HG02678 (cell line): ENCODE results near the gene MBNL1.
A peak's percentile ranks its signal among the peaks of the same experiment; 100 is the strongest.
"Not testable (repeated sequence)": the region's sequence is repeated elsewhere in the genome, so short reads cannot be mapped to it uniquely, and the experiment has no call there.

Experiments used
- ATAC-seq: cut with Tn5 transposase; IDR thresholded peaks from one replicate; pipeline ENCODE4 v1.9.1; 2021; ENCODE audit warnings: mild to moderate bottlenecking, moderate library complexity; ENCODE audit not compliant: unreplicated experiment

Gene MBNL1

DNA sequence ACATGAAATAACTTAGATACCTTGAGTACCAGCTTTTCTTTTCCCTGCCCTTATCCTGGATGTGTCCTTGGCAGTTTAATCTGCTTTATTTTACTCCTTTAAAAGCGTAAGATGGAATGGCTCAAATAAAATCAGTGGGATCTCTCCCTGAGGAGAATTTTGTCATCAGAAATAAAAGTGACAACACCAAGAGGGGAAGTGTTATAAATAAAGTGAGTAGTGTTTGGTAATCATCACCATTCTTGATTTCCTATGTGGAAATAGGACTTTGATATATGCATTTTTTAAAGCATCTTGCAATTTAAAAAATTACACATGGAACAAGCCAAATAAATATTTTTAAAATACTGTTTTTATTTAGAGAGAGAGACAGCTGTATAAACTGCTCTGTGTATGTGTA, 76.5 kb downstream of the MBNL1 start:
- no peak for ATAC-seq

DNA sequence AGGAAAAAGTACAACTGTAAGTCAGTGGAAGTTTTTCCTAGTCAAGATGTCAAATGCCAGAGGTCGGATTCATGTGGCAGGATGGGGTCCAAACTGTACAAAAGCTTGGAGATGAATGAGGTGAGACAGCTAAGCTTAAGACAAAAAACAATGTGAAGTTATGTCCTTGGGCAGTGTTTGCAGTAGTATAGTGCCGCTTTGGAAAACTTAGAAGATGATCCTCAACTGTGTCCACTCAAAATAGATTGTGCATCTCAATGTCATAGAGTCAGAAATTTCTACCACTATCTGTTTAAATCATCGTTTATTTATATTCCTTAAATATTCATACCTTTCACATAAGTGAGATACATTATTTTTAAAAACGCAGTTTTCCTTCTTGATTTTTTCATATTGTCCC, 77.3 kb downstream of the MBNL1 start:
- no peak for ATAC-seq

DNA sequence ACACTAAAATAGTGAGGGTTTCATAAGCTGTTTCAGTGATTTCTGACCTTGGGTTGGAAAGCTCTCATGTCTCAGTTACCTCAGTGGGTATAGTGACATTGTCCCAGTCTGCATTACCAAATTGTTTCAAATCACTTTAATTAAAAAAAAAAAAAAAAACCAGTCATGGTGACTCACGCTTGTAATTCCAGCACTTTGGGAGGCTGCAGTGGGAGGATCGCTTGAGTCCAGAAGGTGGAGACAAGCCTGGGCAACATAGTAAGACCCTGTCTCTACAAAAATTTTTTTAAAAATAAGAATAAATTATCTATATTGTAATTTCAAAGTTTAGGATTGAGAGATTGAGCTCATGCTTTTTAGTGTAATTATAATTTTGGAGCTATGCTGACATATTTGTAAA, 78.0 kb downstream of the MBNL1 start:
- no peak for ATAC-seq

DNA sequence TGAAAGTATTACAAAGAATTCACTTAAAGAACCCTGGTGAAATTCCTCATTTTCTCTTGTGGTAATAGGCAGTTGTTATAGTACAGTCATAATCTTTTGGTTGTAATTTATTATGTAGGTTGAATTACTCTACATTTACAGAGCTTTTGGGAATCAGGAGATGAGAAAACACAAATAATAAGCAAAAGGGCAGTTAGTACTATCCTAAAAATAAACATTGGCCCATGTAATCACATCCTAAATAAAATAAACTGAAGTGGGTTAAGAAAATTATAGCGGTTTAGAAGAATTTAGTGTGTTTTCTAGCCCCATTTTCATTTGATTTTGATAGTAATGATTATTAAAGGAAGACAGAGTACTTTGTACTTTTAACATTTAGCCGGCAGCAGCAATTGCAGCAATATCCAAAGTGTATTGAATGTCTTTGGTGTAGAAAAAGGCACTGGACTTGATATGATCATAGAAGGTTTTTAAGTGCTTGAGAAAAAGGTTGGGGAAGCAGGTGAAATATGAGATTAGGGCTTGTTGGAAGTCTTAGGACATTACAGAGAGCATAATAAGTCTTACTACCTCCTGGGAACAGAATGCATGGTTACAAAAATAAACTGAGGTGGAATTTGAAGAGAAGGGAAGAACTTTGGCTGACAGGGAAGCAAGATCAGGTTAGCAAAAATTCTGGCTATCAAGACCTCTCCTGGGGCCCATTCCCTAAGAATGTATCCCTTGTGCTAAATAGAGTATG, 79.9 kb downstream of the MBNL1 start:
- no peak for ATAC-seq

DNA sequence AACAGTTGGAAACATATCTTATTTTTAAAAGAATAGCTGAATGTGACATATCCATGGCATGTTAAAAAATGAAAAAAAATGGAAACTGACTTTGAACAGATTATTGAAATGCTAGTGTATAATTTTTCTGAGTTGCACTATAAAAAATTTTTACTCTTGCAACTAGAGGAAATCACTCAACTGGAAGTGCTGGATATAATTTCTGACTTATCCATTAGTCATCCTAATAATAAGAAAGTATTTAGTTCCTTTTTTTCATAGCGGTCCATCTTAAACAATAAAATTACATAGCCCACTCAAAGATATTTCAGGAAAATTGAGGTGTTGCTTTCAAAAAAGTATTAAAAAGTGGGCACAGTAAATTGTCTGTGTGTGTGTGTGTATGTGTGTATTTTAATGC, 80.7 kb downstream of the MBNL1 start:
- no peak for ATAC-seq

DNA sequence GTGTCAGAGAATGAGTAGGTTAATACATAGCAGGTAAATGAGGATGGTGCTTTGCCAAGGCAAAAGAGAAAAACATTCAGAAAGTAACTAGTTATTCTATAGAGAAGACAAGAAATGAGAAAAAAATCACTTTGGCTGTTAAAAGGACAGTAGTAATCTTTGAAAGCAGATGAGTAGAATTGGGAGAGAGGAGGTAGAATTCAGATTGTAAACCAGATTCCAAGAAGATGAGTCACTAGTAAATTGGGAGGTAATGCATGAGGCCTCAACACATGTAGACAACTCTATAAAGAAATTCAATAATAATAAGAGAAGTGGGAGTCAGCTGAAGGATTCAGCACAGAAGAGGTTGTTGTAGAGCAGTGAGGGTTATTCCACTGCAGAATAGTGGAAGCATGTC, 81.4 kb downstream of the MBNL1 start:
- ATAC-seq, result no peak

DNA sequence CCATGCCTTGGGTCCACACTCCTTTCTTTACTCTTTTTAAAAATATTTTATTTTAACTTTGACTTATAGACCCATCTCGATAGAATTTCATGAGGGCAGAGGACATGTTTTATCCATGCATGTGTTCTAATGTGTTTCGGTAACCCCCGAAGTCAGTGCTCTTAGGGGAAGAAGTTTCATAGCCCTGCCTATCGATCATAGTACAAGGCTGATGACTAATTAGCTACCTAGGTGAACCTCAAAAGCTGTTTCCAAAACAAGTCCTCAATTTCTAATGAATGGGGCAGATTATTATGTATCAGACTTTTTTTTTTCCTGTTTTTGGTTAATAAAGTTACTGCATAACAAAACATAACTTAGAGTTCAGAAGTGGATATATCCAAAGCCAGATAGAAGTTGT, 82.0 kb downstream of the MBNL1 start:
- ATAC-seq, result no peak

DNA sequence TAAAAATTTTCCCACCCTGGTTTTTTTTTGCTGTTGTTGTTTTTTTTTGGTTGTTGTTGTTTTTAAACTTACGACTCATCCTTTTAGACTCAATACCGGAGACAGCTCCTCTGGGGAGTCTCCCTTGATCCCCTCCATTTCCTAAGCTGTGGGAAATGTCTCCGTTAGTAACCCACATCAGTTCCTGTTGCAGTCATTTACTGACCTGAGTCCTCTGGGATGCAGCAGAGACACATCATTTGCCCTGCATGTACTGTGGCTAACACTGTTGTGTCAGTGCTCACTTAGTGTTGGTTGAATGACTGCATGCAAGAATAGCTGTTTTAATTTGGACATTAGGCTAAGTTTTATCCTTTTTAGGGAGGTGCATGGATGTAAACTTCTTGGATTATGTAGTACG, 83.8 kb downstream of the MBNL1 start:
- no peak for ATAC-seq

DNA sequence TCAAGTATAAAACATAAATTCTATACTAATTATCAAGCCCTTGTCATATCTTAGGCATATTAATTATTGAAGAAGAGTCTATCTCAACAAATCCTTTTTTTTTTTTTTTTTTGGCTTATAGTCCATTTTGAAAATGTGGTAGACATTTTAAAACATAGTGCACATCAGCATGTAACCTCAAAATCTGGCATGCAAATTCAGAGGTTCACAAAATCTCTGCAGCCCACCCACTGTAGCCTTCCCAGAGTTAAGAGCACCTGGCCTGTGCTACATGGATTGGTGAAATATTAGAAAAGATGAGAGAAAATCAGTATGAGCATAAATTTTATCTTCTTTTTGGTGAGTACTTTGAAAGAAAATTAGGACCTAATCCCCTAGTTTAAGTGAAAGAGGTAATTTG, 84.8 kb downstream of the MBNL1 start:
- no peak for ATAC-seq

DNA sequence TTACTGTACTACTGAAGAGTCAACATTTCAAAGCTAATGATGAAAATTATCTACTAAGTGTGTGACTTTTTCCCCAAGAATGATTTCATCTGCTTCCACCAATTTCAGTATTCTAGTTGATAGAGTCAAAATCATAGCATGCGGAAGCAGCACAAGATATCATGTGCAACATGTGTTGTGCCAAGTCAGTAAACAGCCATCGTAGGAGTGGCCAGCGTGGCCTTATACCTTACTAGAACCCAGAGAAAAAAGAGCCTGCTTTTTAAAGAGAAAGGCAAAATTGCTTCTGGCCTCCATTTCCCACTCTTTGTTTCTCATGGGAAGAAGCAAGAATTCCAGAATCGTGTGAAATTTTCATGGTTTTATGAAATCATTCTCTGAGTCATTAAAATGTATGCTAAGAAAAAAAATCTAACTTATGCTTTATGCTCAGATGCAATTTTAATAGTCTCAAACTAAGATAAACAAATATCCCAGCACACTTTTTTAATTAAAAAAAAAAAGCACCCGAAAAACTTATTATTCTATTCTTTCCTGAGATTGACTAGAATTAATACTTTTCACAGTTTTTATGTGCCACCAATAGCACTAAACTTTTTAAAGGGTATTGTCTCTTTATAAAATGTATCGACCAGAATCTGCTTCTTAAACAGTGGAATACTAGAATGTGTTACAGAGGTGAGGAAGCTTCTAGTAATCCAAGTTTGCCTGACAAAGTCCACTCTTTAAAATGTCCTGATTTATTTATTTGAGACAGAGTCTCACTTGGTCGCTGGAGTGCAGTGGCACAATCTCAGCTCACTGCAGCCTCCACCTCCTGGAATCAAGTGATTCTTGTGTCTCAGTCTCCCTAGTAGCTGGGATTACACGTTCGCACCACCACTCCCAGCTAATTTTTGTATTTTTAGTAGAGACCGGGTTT, 87.3 kb downstream of the MBNL1 start:
- no peak for ATAC-seq

DNA sequence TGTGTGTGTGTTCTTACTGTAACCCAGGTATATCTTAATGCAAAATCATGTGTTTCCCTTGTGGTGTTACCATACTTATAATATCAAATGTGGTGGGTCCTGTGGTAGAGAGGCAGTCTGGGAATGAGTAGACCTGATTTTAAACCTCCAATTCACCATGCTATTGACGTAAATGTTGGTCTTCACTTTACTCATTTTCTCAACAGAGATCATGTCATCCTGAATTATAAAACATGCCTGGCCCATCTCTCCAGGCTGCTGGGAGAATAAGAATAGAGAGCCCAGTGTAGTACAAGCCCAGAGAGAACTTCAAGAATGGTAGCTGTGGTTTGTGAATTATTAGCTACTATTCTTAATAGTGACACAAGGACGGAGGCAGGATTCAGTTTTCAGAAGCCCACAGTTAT, 88.1 kb downstream of the MBNL1 start:
- peak; percentile 72 for ATAC-seq

DNA sequence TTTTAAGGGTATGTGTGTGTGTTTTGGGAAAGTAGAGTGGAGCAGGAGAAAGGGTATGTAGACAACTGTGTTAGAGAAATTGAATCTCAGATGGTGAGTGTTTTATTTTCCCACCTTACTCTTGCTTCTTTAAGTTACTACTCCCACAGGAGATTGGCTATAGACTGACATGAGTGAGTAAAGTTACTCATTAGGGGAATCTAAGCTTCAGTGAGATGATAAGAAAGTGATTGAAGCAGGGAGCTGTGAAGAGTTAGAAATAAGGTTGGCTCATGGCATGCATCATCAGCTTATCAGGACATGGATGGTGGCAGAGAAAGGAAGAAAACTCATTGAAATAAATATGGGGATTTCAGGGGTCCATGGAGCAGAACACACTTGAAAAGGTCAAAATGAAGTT, 88.9 kb downstream of the MBNL1 start:
- ATAC-seq, result no peak

DNA sequence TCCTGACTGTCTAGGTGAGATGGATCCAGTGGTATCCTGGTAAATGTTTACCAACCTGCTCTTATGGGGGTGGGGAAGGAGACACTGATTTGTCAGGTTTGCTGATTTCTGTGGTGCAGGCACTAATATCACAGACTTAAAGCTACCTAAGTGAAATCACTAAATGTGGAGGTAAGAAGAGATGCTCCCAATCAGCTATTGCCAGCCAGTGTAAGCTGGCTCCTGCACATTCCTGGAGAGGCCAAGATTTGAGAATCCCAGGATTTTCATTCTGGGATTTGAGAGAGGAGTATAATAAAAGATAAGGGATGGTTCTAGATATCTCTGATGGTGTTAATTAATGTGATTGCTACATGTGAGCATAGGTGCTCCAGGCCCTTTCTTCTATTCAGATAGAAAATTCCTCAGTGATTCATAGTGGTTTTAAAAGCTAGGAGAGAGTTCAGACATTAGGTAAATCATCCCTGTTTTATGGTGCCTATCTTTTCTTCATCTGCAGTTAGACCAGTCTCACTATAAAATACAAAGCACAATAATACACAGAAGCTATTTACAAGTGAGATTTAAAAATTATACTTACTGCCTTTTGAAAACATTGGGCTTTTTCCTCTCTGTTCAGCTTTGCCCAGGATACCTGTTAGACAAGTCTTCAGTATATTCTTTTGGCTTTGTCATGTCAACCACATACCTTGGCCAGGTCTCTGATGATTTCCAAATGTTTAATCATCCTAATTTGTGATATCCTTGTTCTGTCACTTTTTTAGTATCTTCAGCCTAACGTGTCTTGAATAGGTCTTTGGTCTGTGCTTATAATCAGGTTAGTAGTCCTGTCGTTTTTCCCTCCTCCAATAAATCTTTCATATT, 90.9 kb downstream of the MBNL1 start:
- ATAC-seq, result no peak

DNA sequence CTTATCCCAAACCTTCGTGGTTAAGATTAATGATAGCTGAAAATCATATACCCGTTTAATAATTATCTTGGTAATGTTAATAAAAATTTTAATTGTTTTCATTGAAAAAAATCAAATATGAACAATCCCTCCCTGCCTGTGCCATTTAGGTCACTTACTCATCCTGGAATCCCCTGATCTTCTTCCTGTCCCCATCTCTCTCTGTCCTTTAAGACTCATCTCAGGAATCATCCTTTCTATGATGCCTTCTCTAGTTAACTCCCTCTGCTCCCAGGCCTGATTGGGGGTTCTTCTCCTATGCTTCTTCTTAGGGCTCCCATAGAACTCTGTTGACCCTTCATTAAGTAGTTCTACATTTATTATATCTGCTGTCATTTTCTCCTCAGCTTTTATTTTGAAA, 91.6 kb downstream of the MBNL1 start:
- ATAC-seq, result no peak

DNA sequence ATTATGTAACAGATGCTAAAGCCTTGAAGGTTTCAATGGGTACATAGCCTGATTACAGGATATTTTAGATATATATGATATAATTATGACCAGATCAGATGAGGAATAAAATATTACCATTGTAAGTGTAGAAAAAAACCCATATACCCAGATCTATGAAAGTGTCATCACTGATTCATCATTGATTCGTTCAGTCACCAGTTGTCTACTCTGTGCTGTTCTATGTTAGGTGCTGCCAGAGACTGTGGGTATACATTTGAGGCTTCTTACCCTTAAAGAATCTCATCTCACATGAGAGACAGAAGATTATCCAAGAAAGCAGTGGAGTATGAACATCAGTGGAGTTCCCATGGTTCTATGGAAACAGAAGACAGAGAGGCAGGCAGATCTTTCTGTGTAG, 92.2 kb downstream of the MBNL1 start:
- ATAC-seq, result no peak

DNA sequence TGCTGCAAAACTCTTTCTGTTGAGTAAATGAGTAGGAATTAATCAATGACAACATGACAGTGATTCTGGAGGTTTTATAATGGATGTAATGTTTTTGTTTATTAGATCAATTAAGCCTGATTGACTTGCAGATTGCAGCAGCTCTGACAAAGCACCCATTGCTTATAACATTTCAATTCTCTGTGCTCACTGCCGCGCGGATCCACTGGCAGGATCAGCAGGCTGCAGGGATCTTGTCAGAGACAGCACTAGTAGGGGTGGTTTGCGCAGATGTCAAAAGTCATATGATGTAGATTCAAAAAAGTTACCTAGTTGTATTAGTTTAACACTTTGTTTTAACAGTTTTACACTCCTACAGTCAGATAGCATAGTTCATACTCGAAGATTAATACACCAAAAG, 93.4 kb downstream of the MBNL1 start:
- ATAC-seq, result no peak

DNA sequence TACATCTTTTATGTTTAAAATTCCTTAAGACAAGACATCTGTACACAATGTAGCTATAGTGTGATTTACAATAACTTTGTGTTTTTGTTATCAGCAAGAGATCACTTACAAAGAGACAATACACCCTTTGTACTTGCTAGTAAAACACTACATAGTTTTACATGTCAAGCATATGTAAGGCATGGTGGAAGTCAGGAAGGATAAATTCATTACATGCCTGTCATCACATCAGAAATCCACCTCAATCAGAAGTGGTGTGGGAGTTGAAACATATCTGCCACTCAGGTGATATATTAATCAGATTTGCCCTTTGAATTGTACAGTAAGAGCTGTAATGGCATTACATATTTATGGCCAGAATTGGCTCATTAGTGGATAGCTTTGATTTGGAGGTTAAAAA, 95.5 kb downstream of the MBNL1 start:
- no peak for ATAC-seq

DNA sequence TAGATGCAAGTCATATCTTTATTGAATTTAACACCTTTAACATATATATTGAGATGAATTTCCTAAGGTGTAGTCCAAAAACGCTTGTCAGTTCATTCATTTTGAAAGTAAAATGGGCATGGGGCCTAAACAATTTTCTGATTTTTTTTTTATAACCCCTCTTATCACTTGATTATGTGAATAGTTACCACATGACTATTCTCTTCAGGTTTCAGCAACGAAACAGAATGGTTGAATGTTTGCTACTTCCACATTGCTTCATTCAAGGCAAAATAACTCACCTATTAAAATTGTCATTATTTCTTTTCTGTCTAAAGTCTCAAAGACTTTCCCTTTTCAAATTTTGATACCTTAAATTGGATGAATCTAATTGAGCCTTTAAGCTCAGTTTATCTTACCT, 96.4 kb downstream of the MBNL1 start:
- no peak for ATAC-seq

DNA sequence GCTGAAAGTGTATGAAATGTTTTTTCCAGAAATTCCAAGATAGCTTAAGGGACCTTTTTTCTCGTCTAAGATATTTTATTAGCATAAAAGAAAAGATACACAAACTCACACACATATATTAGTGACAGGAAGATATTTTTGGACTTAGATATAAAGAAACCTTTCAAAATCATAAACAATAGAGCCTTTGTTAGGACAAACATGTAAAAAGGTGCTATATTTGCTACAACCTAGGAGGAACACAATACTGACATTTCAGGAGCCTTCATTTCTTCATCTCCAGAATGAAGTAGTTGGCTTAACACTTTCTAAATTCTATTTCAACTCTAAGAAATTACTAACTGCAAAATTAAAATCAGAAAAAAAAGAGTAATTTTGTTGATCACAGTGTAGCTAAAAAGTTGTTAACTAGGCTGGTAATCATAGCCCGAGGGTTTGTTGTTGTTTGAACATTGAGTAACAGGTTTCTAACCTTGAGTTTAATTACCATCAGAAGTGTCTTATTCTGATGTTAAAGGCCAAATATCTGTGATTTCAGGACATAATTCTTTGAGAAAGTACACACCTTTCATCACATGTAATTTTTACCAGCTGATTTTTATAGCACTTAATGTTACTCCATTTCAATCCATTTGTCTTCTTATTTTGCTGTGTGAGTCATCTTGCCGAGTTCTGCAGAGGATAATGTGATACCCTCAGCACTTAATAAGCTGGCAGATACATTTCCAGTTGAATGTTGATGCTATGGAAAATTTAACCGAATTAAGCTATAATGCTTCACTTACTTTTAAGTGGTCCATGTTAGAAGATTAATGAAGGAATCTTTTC, 97.3 kb downstream of the MBNL1 start:
- no peak for ATAC-seq

DNA sequence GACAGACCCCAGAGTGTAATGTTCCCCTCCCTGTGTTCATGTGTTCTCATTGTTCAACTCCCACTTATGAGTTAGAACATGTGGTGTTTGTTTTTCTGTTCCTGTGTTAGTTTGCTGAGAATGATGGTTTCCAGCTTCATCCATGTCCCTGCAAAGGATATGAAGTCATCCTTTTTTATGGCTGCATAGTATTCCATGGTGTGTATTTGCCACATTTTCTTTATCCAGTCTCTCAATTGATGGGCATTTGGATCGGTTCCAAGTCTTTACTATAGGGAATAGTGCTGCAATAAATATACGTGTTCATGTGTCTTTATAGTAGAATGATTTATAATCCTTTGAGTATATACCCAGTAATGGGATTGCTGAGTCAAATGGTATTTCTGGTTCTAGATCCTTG, 98.5 kb downstream of the MBNL1 start:
- not testable (repeated sequence) for ATAC-seq
